H1 (cell line): ENCODE measurements around the gene ZNF613. TPM values are rescaled to one million over a fixed set of nuclear protein-coding genes. Genes with fewer than 3 reads are reported as not detected.

Experiments used
- CREB1 ChIP-seq: IDR thresholded peaks from 2 replicates; pipeline ENCODE4 v1.6.1; 2012; ENCODE audit warnings: inconsistent platforms
- GABPA ChIP-seq: IDR thresholded peaks from 2 replicates; pipeline ENCODE4 v1.6.1; 2011; ENCODE audit warnings: mild to moderate bottlenecking, low read length, moderate library complexity, borderline replicate concordance; ENCODE audit not compliant: insufficient read depth
- JUND ChIP-seq: IDR thresholded peaks from 2 replicates; pipeline ENCODE4 v1.6.1; 2011; ENCODE audit warnings: mild to moderate bottlenecking, improper control_type of control experiment, low read length
- POLR2A ChIP-seq, 2 experiments: IDR thresholded peaks; 1 replicate in 1 of 2; 2 replicates in 1 of 2; pipeline ENCODE4 v1.6.1; 2011; ENCODE audit warnings: low read depth in 2 of 2, low read length in 2 of 2, mild to moderate bottlenecking in 2 of 2; ENCODE audit errors: control extremely low read depth in 1 of 2
- RAD21 ChIP-seq, 2 experiments: IDR thresholded peaks in 1 of 2; conservative IDR thresholded peaks in 1 of 2; 2 replicates each; pipeline ENCODE4 v1.6.1; 2011; ENCODE audit warnings: low read depth in 2 of 2, low read length in 2 of 2, improper control_type of control experiment in 1 of 2, inconsistent platforms in 1 of 2, mild to moderate bottlenecking in 1 of 2, moderate library complexity in 1 of 2
- RBBP5 ChIP-seq: IDR thresholded peaks from 2 replicates; pipeline ENCODE4 v1.7.1; 2012; ENCODE audit warnings: low read depth, mild to moderate bottlenecking, inconsistent platforms, low read length, moderate library complexity, borderline replicate concordance
- SP2 ChIP-seq: IDR thresholded peaks from 2 replicates; pipeline ENCODE4 v1.6.1; 2012; ENCODE audit warnings: mild to moderate bottlenecking, low read length, inconsistent platforms
- SUZ12 ChIP-seq: fragments of 200-600 bp; sonication (generic); IDR thresholded peaks from 2 replicates; pipeline ENCODE4 v1.6.1; 2012; ENCODE audit warnings: mild to moderate bottlenecking, inconsistent platforms, low read length, moderate library complexity, mixed read lengths
- TAF1 ChIP-seq: IDR thresholded peaks from 2 replicates; pipeline ENCODE4 v1.6.1; 2011; ENCODE audit warnings: mild to moderate bottlenecking, low read depth, low read length
- polyA plus RNA-seq, 7 experiments: library from polyadenylated mRNA; depleted of rRNA in 3 of 7; stranded (reverse) in 5 of 7; unstranded in 2 of 7; fragments of >200 nt in 5 of 7; fragments of 200-250 nt in 2 of 7; gene quantifications; 1 replicate in 5 of 7; 2 replicates in 1 of 7; 4 replicates in 1 of 7; pipeline versions ENCODE4 v1.2.1 to v1.2.3, GENCODE V29; 2011 to 2013; ENCODE audit warnings: missing spikeins in 2 of 7, mixed read lengths in 2 of 7
- total RNA-seq: library from RNA; stranded (reverse); fragmentation: NEBNext Ultra II Directional; extraction: Animal tissue kit (Norgen Biotek cat#: 25700); gene quantifications from 2 replicates; pipeline ENCODE4 v1.2.1, GENCODE V29; 2021
- TF ChIP-seq, protein P1 (sequence below): fragments of 300-600 bp; sonication (generic); IDR thresholded peaks from 2 replicates; pipeline ENCODE4 v1.7.1; 2012; ENCODE audit warnings: low read length, moderate library complexity, mild to moderate bottlenecking, inconsistent platforms; ENCODE audit not compliant: insufficient replicate concordance

ZNF613 gene
- total and polyA plus RNA-seq, 2 of the 8 experiments (the other 6 are each of a cell fraction or from before 2014, with no cell fraction given), result 4.7 to 14.2 TPM

DNA sequence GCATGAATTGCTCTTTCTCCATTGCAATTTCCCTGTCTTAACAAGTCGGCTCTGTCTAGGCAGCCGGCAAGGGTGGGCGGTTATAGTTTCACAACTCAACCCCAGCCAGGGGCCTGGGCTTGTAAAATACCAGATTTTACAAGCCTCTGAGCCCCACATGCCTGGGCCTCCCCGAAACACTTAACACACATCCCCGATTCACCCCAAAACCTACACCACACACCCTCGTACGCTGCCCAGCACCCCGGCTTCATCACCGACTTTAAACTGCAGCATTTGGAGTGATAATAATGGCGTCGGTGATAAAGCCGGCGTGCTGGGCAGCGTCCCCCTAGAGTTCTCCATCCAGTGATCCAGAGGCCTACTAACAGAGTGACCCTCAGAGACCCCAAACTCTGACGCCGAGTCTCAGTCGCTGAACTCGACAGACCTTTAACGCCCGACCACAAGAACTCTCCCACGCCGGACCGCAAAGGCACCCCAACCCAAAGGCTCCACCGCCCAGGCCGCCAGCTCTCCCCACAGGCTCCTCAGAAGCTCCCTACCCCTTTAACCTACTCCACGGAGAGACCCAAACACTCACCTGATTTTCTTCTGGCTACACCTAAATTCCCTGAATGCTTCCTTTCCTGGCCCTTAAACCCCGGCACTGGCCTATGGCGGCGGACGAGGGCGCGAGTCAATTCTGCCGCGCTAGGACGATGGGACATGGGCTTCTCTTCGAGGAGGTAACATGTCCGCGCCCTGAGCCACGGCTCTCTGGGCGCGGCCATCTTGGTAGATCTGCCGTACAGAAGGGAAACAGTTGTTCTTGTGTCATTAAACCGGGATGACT lies 22.7 kb upstream of the ZNF613 start, which contains the start of gene ZNF649 (continued):
- TF ChIP-seq CREB1 (no peak; the same call in 1 of the 2 replicates), TAF1 (peak; percentile 88), RBBP5 (no peak), POLR2A (IDR thresholded peaks at IDR 0.05; ENCODE audit: control extremely low read depth in 1 of 2, low read depth in 2 of 2, low read length in 2 of 2) (peak; percentile 41 to 85), RAD21 (IDR thresholded peaks at IDR 0.05 in 1 of 2, conservative IDR thresholded peaks at IDR 0.05 in 1 of 2; ENCODE audit: low read depth in 2 of 2, low read length in 2 of 2) (peak in 1 of 2 experiments; percentile 19; a peak in 2 of 4 replicates), JUND (no peak; the same call in 1 of the 2 replicates), SUZ12 (no peak), GABPA (no peak), SP2 (no peak)
- TF ChIP-seq, protein P1, sequence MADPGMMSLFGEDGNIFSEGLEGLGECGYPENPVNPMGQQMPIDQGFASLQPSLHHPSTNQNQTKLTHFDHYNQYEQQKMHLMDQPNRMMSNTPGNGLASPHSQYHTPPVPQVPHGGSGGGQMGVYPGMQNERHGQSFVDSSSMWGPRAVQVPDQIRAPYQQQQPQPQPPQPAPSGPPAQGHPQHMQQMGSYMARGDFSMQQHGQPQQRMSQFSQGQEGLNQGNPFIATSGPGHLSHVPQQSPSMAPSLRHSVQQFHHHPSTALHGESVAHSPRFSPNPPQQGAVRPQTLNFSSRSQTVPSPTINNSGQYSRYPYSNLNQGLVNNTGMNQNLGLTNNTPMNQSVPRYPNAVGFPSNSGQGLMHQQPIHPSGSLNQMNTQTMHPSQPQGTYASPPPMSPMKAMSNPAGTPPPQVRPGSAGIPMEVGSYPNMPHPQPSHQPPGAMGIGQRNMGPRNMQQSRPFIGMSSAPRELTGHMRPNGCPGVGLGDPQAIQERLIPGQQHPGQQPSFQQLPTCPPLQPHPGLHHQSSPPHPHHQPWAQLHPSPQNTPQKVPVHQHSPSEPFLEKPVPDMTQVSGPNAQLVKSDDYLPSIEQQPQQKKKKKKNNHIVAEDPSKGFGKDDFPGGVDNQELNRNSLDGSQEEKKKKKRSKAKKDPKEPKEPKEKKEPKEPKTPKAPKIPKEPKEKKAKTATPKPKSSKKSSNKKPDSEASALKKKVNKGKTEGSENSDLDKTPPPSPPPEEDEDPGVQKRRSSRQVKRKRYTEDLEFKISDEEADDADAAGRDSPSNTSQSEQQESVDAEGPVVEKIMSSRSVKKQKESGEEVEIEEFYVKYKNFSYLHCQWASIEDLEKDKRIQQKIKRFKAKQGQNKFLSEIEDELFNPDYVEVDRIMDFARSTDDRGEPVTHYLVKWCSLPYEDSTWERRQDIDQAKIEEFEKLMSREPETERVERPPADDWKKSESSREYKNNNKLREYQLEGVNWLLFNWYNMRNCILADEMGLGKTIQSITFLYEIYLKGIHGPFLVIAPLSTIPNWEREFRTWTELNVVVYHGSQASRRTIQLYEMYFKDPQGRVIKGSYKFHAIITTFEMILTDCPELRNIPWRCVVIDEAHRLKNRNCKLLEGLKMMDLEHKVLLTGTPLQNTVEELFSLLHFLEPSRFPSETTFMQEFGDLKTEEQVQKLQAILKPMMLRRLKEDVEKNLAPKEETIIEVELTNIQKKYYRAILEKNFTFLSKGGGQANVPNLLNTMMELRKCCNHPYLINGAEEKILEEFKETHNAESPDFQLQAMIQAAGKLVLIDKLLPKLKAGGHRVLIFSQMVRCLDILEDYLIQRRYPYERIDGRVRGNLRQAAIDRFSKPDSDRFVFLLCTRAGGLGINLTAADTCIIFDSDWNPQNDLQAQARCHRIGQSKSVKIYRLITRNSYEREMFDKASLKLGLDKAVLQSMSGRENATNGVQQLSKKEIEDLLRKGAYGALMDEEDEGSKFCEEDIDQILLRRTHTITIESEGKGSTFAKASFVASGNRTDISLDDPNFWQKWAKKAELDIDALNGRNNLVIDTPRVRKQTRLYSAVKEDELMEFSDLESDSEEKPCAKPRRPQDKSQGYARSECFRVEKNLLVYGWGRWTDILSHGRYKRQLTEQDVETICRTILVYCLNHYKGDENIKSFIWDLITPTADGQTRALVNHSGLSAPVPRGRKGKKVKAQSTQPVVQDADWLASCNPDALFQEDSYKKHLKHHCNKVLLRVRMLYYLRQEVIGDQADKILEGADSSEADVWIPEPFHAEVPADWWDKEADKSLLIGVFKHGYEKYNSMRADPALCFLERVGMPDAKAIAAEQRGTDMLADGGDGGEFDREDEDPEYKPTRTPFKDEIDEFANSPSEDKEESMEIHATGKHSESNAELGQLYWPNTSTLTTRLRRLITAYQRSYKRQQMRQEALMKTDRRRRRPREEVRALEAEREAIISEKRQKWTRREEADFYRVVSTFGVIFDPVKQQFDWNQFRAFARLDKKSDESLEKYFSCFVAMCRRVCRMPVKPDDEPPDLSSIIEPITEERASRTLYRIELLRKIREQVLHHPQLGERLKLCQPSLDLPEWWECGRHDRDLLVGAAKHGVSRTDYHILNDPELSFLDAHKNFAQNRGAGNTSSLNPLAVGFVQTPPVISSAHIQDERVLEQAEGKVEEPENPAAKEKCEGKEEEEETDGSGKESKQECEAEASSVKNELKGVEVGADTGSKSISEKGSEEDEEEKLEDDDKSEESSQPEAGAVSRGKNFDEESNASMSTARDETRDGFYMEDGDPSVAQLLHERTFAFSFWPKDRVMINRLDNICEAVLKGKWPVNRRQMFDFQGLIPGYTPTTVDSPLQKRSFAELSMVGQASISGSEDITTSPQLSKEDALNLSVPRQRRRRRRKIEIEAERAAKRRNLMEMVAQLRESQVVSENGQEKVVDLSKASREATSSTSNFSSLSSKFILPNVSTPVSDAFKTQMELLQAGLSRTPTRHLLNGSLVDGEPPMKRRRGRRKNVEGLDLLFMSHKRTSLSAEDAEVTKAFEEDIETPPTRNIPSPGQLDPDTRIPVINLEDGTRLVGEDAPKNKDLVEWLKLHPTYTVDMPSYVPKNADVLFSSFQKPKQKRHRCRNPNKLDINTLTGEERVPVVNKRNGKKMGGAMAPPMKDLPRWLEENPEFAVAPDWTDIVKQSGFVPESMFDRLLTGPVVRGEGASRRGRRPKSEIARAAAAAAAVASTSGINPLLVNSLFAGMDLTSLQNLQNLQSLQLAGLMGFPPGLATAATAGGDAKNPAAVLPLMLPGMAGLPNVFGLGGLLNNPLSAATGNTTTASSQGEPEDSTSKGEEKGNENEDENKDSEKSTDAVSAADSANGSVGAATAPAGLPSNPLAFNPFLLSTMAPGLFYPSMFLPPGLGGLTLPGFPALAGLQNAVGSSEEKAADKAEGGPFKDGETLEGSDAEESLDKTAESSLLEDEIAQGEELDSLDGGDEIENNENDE, result no peak
